A549 (cell line): ENCODE measurements around the gene CDKN1C.

Experiments used
- EP300 ChIP-seq, 2 experiments: fragments of >200 bp; sonication (Bioruptor Twin); formaldehyde crosslinking; IDR thresholded peaks; 2 replicates in 1 of 2; 3 replicates in 1 of 2; pipeline ENCODE4 v1.6.1; 2016 to 2017
- SMC3 ChIP-seq: fragments of >200 bp; sonication (Bioruptor Twin); formaldehyde crosslinking; IDR thresholded peaks from 3 replicates; pipeline ENCODE4 v1.6.1; 2018; ENCODE audit warnings: inconsistent platforms
- ZFP36 ChIP-seq: fragments of 450-650 bp; IDR thresholded peaks from 2 replicates; pipeline ENCODE4 v1.6.1; 2014; ENCODE audit warnings: borderline replicate concordance; ENCODE audit not compliant: partially characterized antibody
- TF ChIP-seq, protein P1 (sequence below): fragments of >200 bp; sonication (Bioruptor Twin); formaldehyde crosslinking; IDR thresholded peaks from 3 replicates; pipeline ENCODE4 v1.5.1; 2016

- TF ChIP-seq, protein P1, sequence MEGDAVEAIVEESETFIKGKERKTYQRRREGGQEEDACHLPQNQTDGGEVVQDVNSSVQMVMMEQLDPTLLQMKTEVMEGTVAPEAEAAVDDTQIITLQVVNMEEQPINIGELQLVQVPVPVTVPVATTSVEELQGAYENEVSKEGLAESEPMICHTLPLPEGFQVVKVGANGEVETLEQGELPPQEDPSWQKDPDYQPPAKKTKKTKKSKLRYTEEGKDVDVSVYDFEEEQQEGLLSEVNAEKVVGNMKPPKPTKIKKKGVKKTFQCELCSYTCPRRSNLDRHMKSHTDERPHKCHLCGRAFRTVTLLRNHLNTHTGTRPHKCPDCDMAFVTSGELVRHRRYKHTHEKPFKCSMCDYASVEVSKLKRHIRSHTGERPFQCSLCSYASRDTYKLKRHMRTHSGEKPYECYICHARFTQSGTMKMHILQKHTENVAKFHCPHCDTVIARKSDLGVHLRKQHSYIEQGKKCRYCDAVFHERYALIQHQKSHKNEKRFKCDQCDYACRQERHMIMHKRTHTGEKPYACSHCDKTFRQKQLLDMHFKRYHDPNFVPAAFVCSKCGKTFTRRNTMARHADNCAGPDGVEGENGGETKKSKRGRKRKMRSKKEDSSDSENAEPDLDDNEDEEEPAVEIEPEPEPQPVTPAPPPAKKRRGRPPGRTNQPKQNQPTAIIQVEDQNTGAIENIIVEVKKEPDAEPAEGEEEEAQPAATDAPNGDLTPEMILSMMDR, result no peak
- TF ChIP-seq ZFP36 (no peak), EP300 (IDR thresholded peaks at IDR 0.05) (no peak), SMC3 (no peak)
Observed at GRCh38 chr11:2844996-2845395, 40.6 kb downstream of the CDKN1C start.
